Measurements from ENCODE around the gene C5orf22.
A peak's percentile ranks its signal among the peaks of the same experiment; 100 is the strongest.

The C5orf22 gene

DNA sequence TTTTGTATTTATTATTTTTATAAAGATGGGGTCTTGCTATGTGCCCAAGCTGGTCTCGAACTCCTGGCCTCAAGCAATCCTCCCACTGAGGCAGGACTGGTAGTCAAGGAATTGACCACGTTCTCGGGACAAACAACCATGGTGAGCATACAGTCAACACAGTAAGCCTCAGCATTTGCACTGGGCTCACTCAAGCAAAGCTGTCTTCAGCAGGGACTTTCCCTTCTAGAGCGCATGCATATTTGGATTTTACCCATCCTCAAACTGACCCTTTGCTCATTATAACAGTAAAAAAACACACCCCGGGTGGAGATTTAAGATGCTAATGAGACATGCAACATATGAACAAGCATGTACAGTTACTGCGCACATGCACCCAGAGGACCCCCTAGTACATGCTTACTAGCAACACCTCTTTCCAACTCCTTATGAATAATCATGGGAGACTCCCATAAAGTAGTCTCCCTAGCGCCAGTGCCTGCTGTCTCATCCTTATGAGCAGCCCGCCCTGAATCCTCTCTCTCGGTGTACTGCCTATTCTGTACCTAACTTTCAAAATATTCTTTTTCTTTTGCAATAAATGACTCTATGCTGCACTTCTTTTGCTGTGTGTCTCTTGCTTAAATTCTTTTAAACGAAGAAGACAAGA lies 41.5 kb downstream of the C5orf22 start:
- TF ChIP-seq ZFX (IDR thresholded peaks at IDR 0.05; ENCODE audit: borderline replicate concordance) = no peak
- TF ChIP-seq, protein P1, sequence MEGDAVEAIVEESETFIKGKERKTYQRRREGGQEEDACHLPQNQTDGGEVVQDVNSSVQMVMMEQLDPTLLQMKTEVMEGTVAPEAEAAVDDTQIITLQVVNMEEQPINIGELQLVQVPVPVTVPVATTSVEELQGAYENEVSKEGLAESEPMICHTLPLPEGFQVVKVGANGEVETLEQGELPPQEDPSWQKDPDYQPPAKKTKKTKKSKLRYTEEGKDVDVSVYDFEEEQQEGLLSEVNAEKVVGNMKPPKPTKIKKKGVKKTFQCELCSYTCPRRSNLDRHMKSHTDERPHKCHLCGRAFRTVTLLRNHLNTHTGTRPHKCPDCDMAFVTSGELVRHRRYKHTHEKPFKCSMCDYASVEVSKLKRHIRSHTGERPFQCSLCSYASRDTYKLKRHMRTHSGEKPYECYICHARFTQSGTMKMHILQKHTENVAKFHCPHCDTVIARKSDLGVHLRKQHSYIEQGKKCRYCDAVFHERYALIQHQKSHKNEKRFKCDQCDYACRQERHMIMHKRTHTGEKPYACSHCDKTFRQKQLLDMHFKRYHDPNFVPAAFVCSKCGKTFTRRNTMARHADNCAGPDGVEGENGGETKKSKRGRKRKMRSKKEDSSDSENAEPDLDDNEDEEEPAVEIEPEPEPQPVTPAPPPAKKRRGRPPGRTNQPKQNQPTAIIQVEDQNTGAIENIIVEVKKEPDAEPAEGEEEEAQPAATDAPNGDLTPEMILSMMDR (IDR thresholded peaks at IDR 0.05) = no peak
- H3K27ac ChIP-seq = no peak overlapping the region

- TF ChIP-seq ZFX (IDR thresholded peaks at IDR 0.05; ENCODE audit: borderline replicate concordance) = no peak
- TF ChIP-seq, protein P1 (IDR thresholded peaks at IDR 0.05) = no peak
- no peak overlapping the region for H3K27ac ChIP-seq
Measured at GRCh38 chr5:31574772-31575171, 42.7 kb downstream of the C5orf22 start.

DNA sequence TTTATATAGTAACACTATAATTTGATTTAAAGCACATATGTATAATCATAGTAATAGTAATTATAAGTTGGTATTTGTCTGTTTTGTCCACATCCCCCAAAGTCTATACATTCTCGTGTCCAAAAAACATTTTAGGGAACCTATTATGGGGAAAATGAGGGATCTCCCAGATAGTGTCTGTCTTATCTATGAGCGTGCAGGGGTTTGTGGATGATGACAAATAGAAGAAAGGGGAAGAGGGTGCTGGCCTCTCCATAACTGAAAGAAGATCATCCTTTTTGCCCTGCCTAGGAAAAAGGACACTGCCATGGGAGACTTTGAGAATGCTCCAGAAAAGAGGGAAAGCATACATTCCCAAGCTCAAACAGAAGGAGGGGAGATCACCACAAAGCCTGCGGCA lies 45.3 kb downstream of the C5orf22 start:
- no peak overlapping the region for H3K27ac ChIP-seq
- TF ChIP-seq ZFX (IDR thresholded peaks at IDR 0.05; ENCODE audit: borderline replicate concordance) = no peak
- TF ChIP-seq, protein P1 (IDR thresholded peaks at IDR 0.05) = no peak

GRCh38 chr5:31579558-31579957 lies 47.5 kb downstream of the C5orf22 start:
- no peak for TF ChIP-seq ZFX (IDR thresholded peaks at IDR 0.05; ENCODE audit: borderline replicate concordance)
- TF ChIP-seq, protein P1 (IDR thresholded peaks at IDR 0.05) = no peak

DNA sequence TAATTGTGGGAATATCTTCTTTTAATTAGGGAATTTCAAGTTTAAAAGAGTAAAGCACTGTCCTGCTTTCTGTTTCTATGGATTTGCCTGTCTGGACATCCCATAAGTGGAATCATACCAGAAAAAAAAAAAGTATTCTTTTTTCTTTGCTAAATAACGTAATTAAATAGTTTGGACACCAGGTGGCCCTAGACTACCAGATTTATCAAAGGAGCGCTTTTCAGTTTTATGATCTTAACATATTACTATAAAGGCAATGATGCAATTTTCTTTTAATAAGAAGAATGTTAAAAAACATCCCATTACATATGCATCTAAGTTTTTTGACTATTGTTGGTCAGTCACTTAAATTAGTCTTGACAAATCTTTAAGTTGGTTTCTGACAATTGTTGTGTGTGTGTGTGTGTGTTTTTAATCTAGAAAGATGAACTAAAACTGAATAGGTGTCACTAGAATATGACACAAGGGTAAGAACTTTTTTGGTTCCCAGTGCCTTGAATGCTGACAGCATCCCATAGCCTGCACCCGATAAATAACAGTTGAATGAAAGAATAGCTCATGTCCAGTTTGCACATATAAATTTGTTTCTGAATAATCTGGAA lies 49.5 kb downstream of the C5orf22 start:
- H3K27ac ChIP-seq = no peak overlapping the region
- TF ChIP-seq, protein P1 (IDR thresholded peaks at IDR 0.05) = peak; percentile 76
- no peak for TF ChIP-seq ZFX (IDR thresholded peaks at IDR 0.05; ENCODE audit: borderline replicate concordance)

More at GRCh38 chr5:31579558-31579957, 47.5 kb downstream of the C5orf22 start:
- H3K27ac ChIP-seq = no peak overlapping the region

GRCh38 chr5:31583129-31583528 lies 51.0 kb downstream of the C5orf22 start:
- TF ChIP-seq, protein P1 (IDR thresholded peaks at IDR 0.05) = no peak
- TF ChIP-seq ZFX (IDR thresholded peaks at IDR 0.05; ENCODE audit: borderline replicate concordance) = no peak
- no peak overlapping the region for H3K27ac ChIP-seq

- no peak for TF ChIP-seq ZFX (IDR thresholded peaks at IDR 0.05; ENCODE audit: borderline replicate concordance)
- TF ChIP-seq, protein P1 (IDR thresholded peaks at IDR 0.05) = no peak
- no peak overlapping the region for H3K27ac ChIP-seq
Measured at GRCh38 chr5:31585166-31585894, 53.2 kb downstream of the C5orf22 start.

Measured in 22Rv1 (cell line).